SU-DHL-6 (cell line): ENCODE data around the gene CREB5.

Experiments used
- CTCF ChIP-seq: fragments of 200-600 bp; sonication (generic); IDR thresholded peaks from one replicate; pipeline ENCODE4 v1.5.1; 2017; ENCODE audit warnings: antibody characterized with exemption, mild to moderate bottlenecking, low read length, moderate library complexity; ENCODE audit not compliant: insufficient read depth, poor library complexity, severe bottlenecking
- EZH2phosphoT487 ChIP-seq: fragments of 200-600 bp; sonication (generic), shearing (Covaris generic); conservative IDR thresholded peaks from 2 replicates; pipeline ENCODE4 v1.6.1; 2018; ENCODE audit warnings: mild to moderate bottlenecking, antibody characterized with exemption, low read length, moderate library complexity, mixed read lengths

DNA sequence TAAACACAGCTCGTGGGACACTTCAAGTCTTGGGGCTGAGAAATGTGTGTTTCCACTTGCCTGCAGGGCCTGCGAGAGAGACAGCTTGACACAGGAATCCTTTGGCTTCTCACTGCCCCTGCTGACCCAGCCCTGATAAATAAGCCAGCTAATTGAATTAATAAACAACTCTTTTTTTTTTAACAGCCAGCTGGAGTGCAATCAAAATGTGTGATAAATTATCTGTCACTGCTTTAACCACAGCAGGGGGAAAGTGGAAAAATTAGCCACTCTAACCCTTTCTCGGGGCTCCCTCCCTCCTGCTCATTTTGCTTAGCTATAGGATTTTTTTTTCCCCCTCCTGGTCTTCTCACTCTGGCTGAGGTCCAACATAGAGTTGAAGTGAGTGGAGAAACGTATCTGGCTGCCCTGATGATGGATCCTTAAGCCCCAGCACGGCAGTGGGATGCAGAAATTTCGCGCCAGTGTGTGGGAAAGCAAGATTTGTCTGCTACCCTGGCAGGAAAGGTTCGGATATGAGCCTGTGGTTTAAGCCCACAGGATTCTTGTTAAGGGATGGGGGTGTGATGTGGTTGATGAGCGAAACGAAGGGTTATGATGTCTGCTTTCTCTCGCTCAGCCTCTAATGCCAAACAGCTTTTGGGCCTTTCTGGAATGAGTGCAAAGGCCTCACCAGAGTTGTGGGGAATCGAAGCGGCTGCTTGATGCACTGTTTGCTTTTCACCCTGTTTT is 372.0 kb downstream of the CREB5 start:
- TF ChIP-seq CTCF = no peak
- no peak for TF ChIP-seq EZH2phosphoT487
